Tibial nerve (tissue), 3 donors: ENCODE results near the gene ARGLU1.

Experiments used
- CTCF ChIP-seq, 5 experiments: fragments of 200-600 bp in 3 of 5; fragments of 450-650 bp in 2 of 5; sonication (generic) in 3 of 5; IDR thresholded peaks; one replicate each; pipeline ENCODE4 v1.5.1; 2016 to 2019; ENCODE audit warnings: antibody characterized with exemption in 5 of 5, mild to moderate bottlenecking in 3 of 5, moderate library complexity in 2 of 5
- POLR2A ChIP-seq, 2 donors: fragments of 450-650 bp; IDR thresholded peaks; one replicate each; pipeline ENCODE4 v1.6.1; 2017; ENCODE audit warnings: antibody characterized with exemption in 2 of 2, mild to moderate bottlenecking in 2 of 2, moderate library complexity in 2 of 2

- no peak for TF ChIP-seq CTCF (IDR thresholded peaks at IDR 0.05)
- TF ChIP-seq POLR2A (IDR thresholded peaks at IDR 0.05) = no peak
Observed at GRCh38 chr13:106603546-106603945, 35.6 kb upstream of the ARGLU1 start.
